A673 (cell line): ENCODE results near the gene ADRA1B.

Experiments
- EZH2 ChIP-seq: fragments of 200-600 bp; sonication (generic); IDR thresholded peaks from 2 replicates; pipeline ENCODE4 v1.6.1; 2017; ENCODE audit warnings: borderline replicate concordance, low read depth, mild to moderate bottlenecking, mixed read lengths, antibody characterized with exemption, low read length; ENCODE audit not compliant: poor library complexity, severe bottlenecking
- TF ChIP-seq, protein P1 (sequence below): fragments of 300-800, 200-600 bp; sonication (generic); conservative IDR thresholded peaks from 2 replicates; pipeline ENCODE4 v1.5.1; 2017; ENCODE audit warnings: low read depth, mild to moderate bottlenecking, antibody characterized with exemption, low read length, moderate library complexity, mixed read lengths

DNA sequence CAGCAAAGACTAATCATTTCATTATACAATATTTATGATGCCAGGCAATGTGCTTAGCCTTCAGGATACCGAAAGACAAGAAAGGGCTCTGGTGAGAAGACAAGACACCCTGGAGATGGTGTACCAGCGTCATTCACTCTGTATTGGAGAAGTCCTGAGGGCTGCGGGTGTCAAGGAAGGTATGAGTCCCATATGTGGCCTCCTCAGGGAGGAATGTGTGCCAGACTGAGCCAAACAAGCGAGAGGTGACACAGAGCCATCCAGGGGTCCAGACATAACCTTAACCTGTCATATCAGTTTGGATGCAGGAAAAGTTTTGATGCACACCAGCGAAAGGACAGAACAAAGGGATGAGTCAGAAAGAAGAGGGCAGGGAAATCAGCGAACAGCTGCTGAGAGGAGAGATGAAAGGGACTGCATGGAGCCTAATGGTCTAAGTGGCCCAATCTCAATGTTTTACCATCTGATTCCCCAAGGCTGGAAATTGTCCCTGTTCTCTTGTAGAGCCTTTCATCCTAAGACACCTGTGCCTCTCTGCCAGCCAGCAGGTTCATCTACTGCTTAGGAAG is 38.9 kb downstream of the ADRA1B start:
- TF ChIP-seq, protein P1, sequence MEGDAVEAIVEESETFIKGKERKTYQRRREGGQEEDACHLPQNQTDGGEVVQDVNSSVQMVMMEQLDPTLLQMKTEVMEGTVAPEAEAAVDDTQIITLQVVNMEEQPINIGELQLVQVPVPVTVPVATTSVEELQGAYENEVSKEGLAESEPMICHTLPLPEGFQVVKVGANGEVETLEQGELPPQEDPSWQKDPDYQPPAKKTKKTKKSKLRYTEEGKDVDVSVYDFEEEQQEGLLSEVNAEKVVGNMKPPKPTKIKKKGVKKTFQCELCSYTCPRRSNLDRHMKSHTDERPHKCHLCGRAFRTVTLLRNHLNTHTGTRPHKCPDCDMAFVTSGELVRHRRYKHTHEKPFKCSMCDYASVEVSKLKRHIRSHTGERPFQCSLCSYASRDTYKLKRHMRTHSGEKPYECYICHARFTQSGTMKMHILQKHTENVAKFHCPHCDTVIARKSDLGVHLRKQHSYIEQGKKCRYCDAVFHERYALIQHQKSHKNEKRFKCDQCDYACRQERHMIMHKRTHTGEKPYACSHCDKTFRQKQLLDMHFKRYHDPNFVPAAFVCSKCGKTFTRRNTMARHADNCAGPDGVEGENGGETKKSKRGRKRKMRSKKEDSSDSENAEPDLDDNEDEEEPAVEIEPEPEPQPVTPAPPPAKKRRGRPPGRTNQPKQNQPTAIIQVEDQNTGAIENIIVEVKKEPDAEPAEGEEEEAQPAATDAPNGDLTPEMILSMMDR: no peak
- TF ChIP-seq EZH2: no peak
